Neuron (in vitro differentiated cells): Measurements from ENCODE around the gene CCR3.

ENCODE experiments used
- H2AFZ ChIP-seq: one replicate; pipeline ENCODE4 v1.6.1; 2013; ENCODE audit warnings: low read depth, mild to moderate bottlenecking, inconsistent platforms, low read length, moderate library complexity
- H3K27me3 ChIP-seq: one replicate; pipeline ENCODE4 v1.6.1; 2013; ENCODE audit warnings: low read length; ENCODE audit not compliant: insufficient read depth
- H3K36me3 ChIP-seq: one replicate; pipeline ENCODE4 v1.6.1; 2013; ENCODE audit warnings: low read length; ENCODE audit not compliant: insufficient read depth
- H3K4me1 ChIP-seq: one replicate; pipeline ENCODE4 v1.6.1; 2013; ENCODE audit warnings: low read length; ENCODE audit not compliant: insufficient read depth
- H3K4me3 ChIP-seq: 2 replicates; pipeline ENCODE4 v1.5.1; 2013; ENCODE audit warnings: mild to moderate bottlenecking, low read length, moderate library complexity
- H3K9me3 ChIP-seq: one replicate; pipeline ENCODE4 v1.6.1; 2013; ENCODE audit warnings: low read length

CCR3 gene

DNA sequence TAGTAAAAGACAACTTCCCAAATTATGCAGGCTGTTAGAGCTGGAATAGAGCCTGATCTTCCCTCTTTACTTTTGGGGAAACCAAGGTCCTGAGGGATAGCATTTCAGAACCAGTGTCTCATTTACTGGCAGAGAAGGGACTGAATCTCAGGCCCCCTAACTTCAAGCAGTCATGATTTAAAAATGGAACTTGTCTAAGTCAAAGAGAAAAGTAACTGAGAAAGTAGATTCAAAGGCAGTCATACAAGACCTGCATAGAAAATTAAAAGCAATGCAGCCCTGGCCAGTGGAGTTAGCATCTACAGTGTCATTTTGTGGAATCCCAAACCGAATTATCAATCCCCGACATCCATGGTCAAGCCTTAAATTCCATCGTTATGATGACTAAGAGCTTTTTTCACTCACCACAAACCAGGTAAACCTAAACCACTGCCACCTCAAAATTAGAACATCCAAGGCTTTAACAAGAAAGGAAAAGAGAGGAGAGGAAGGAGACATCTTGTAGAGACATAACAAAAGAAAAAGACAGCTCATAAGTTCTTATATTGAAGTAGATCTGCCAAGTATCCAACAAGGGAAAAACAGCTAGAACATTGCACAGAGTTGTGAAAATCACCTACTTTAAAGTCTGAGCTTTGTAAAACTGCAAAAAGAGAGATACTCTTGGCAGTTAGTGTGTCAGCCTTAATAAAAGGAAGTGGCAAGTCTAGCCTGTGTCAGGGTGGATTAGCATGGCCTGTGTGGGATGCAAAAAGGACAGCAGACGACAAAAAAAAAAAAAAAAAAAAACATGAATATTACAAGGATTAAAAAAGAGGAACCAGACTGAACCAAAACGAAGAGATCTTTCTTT is 57.6 kb downstream of the CCR3 start:
- Histone ChIP-seq H3K9me3 (no peaks in the 10 kb centered on the region), H3K4me1 (no peaks in the 10 kb centered on the region), H3K36me3 (no peaks in the 10 kb centered on the region), H2AFZ (no peak overlapping the region), H3K27me3 (no peaks in the 10 kb centered on the region), H3K4me3 (no peak overlapping the region)

DNA sequence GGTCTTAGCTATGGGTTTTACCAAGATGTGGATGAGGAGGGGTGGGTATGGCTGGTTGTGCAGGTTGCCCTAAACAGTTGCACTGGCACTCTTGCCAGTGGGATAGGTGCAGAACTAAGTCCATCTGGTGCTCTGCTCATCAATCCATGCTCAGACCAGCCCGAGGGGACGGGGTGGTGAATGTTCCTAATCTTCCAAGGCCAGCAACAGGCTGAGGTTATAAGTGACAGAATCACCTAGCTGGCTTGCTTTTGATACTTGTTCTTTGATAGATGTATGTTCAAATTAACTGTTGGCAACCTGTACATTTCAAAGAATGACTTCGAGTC is 58.2 kb downstream of the CCR3 start:
- Histone ChIP-seq H3K4me1 (no peaks in the 10 kb centered on the region), H3K27me3 (no peaks in the 10 kb centered on the region), H2AFZ (no peak overlapping the region), H3K9me3 (no peaks in the 10 kb centered on the region), H3K36me3 (no peaks in the 10 kb centered on the region), H3K4me3 (no peak overlapping the region)

DNA sequence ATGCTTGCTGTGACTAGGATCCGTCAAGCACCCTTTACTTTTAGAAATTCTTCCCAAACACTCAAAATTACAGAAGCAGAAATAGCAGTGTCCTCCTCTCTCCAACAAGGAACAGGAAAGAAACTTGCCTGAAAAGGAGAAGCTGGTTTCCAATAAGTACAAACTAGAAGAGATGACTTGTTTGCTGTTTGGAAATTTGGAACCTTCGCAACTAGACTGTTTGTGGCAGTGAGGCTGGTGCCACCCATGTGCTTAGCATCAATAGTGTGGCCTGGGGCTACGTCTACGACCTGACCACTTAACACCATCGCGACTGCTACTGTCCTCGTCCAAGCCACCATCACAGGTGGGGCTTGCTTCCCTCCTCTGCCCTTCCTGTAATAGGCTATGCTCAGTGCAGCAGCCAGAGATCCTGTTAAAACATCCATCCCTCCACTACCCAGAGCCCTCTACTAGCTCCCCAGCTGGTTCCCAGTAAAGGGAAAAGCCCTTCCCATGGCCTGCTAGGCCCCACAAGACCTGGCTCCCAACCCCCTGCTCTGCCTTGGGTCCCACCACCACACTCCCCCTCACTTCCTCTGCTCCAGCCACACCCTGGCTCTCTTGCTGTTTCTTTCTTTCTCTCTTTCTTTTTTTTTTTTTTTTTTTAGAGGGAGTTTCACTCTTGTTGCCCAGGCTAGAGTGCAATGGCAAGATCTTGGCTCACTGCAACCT is 59.0 kb downstream of the CCR3 start:
- H3K27me3 ChIP-seq = no peaks in the 10 kb centered on the region
- H3K36me3 ChIP-seq = no peaks in the 10 kb centered on the region
- H2AFZ ChIP-seq = no peak overlapping the region
- no peak overlapping the region for H3K4me3 ChIP-seq
- H3K4me1 ChIP-seq = no peaks in the 10 kb centered on the region
- no peaks in the 10 kb centered on the region for H3K9me3 ChIP-seq

DNA sequence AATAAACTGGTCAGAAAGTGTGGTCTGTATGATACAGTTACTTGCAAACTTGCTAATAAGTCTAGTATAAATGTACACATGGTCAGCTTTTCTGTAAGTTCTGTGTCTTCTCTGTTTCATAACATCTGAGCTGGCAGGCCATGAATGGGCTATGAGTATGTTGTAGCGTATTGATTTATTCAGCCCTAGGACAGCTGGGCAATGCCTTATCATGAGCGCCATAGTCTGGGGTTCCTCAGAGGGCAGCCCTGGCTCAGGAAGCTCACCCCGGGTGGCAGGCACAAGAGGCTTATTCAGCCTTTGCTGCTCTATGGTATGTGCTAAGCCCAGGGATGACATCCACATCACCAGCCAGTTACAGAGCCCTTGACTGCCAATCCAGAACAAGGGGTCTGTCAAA is 61.0 kb downstream of the CCR3 start:
- Histone ChIP-seq H2AFZ (no peak overlapping the region), H3K9me3 (no peaks in the 10 kb centered on the region), H3K36me3 (no peaks in the 10 kb centered on the region), H3K4me1 (no peaks in the 10 kb centered on the region), H3K27me3 (no peaks in the 10 kb centered on the region), H3K4me3 (no peak overlapping the region)

DNA sequence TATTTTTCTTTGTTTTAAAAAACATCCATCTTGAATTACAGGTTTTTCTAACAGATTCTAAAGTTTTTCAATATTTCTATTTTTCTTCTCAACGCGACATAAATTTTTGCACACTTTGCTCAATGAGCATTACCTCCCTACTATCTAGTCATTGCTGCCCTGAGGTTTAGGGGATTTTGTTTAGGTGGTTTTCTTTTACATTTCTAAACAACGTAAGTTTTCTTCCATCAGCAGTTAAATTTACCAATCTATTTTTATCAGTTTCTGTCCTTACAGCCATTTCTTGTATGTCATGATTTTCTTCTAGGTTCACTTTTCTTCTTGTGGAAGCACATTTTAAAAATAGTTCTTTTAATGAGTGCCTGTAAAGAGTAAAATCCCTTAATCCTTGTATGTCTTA is 62.5 kb downstream of the CCR3 start:
- H3K4me3 ChIP-seq = no peak overlapping the region
- no peaks in the 10 kb centered on the region for H3K4me1 ChIP-seq
- H3K9me3 ChIP-seq = no peaks in the 10 kb centered on the region
- H2AFZ ChIP-seq = no peak overlapping the region
- no peaks in the 10 kb centered on the region for H3K36me3 ChIP-seq
- H3K27me3 ChIP-seq = no peaks in the 10 kb centered on the region

DNA sequence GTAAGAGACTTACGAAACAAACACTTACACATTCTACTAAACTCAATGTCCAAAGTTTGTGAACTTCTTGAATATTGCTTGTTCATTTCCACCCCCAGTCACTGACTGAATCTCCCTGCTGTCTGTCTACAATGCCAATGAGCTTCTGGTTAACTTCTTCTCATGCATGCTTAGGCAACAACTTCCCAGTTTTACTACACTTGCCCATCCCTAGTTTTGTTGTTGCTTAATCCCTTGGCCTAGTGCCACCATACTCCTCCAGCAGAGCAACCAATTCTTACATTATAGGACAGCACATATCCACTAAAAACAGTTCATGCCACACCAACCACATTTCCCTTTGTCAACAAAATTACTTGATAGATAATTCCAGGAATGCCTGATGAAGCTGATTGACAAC is 70.7 kb downstream of the CCR3 start:
- Histone ChIP-seq H3K4me3 (no peak overlapping the region), H3K9me3 (no peaks in the 10 kb centered on the region), H3K27me3 (no peaks in the 10 kb centered on the region), H3K36me3 (no peaks in the 10 kb centered on the region), H3K4me1 (no peaks in the 10 kb centered on the region), H2AFZ (no peak overlapping the region)

DNA sequence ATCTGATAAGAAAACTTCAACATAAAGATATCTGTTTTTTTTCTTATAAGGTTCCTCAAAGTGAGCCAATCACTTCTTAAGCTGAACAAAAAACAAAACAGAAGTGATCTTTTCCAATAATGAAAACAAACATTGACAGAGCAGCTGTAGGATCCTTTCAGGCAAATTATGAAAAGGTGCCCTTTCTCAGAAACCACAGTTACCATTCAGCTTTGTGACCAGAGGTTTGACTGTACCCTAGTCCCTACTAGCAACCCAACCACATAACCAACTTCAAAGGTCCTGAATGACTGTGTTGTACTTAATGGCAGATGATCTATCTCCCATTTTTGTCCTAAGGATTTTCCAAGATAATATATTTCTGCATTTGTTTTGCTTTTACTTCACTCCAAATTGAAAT is 72.3 kb downstream of the CCR3 start:
- Histone ChIP-seq H3K4me1 (no peaks in the 10 kb centered on the region), H2AFZ (no peak overlapping the region), H3K36me3 (no peaks in the 10 kb centered on the region), H3K4me3 (no peak overlapping the region), H3K27me3 (no peaks in the 10 kb centered on the region), H3K9me3 (no peaks in the 10 kb centered on the region)

DNA sequence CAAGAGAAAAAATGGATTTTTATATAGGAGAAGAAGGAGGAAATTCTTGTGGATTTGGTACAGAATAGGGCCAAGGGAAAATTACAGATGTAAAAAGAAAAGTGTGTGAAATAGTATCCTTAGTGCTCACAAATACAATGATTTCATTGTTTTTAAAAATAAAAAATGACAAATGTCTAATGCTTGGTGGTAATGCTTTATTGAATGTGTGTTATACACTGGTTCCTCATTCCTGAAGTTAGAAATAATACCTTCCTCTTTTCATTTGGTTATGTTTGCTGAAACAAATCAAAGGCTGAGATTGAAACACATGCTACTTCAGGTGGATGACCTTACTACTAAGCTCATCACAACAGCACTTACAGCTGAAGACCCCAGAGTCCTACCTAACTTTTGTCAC is 73.9 kb downstream of the CCR3 start:
- no peaks in the 10 kb centered on the region for H3K4me1 ChIP-seq
- no peak overlapping the region for H3K4me3 ChIP-seq
- no peaks in the 10 kb centered on the region for H3K9me3 ChIP-seq
- no peaks in the 10 kb centered on the region for H3K36me3 ChIP-seq
- H2AFZ ChIP-seq = no peak overlapping the region
- H3K27me3 ChIP-seq = no peaks in the 10 kb centered on the region
